Amniotic epithelial cell (primary cell): ENCODE data around the gene KLHL3.

Source experiments
- DNase-seq: peaks from one replicate; pipeline ENCODE4 v3.0.0-alpha.2; 2010; ENCODE audit warnings: low read depth

Gene KLHL3

DNA sequence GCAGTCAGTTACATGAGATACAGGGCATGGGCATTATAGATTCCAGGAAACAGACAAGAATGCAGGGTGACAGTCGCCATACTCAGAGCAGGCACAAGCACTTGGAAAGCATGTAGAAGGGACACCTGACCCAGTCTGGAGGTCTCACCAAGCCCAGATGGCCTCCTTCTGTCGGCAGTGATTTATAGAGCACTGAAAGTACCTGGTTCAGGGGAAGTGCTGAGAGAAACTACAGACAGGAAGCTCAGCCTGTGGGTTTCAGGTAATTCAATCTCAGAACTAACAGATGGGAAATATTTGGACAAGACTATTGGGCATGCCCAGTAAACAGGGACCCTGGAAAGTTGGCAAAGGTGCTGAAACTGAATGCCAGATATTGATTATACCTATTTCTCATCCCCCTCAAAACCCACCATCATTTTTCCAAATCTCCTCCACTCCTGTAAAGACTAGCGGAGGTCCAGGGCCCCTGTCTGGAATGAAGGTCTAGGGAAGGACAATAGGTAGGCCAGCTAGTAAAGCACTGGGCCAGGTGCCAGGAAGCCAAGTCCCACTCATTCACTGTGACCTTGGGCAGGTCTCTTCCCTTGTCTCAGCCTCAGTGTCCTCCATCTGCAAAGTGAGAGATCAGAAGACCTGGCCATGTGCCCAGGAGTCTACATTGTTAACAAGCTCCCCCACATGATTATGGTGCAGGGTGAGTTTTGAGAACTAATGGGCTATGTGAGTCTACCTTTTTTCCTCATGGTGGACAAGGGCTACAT is 26.9 kb downstream of the KLHL3 start:
- DNase-seq: no peak

DNA sequence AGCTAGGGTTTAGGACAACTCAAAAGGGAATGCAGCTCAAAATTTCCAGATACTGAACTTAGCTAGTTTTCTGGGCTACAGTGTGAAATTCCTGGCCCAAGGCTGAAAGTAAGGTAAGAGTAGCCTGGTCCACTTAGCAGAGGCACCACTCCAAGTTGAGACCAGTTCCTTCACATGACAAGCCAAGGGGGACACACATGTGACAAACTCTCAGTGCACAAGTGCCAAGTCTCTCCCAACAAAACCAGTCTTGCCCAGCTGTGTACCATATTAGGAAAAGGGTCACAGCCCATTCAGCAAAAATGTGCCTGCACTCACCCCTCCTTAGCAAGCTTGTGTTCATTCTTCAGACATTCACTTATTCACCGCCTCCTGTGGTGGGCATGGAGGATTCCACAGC is 27.8 kb downstream of the KLHL3 start:
- DNase-seq: no peak

DNA sequence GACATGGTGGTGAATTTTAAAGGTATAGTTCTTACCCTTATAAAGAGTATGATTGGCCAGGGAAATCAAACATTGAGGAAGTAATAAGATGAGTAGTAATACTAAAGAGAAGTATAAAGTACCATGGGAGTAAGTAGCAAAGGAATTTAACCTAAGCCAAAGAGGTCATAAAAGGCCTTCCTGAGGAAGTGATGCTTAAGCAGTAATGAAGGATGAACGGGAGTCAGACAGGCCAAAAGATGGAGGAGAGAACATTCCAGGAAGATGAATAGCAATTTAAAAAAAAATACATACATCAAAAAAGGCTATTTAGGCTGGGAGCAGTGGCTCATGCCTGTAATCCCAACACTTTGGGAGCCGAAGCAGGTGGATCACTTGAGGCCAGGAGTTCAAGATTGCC is 29.0 kb downstream of the KLHL3 start:
- DNase-seq: peak; percentile 14

DNA sequence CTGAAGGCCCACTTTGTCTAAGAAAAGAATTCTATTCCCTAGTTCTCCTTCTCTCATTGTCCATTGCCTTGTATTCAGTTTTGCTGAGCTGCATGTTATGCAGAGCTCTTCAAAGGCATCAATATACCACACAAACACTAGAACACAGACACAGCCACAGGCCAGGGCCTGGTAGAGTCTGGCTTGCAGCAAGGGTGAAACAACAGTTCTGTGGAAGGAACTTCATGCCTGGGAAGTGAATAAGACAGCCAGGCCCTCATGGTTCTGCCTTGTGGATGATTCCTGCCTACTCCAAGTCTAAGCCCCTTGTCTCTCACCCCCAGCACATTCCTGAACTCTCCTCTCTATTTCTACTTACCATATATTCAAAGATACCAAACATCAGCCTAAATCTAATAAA is 30.8 kb downstream of the KLHL3 start:
- peak; percentile 21 for DNase-seq

- no peak for DNase-seq
Measured at GRCh38 chr5:137703565-137703964, 32.3 kb downstream of the KLHL3 start.

- DNase-seq: peak; percentile 76
Measured at GRCh38 chr5:137700282-137700680, 35.6 kb downstream of the KLHL3 start.

GRCh38 chr5:137699336-137700281 is 36.3 kb downstream of the KLHL3 start:
- DNase-seq: peak; percentile 53

DNA sequence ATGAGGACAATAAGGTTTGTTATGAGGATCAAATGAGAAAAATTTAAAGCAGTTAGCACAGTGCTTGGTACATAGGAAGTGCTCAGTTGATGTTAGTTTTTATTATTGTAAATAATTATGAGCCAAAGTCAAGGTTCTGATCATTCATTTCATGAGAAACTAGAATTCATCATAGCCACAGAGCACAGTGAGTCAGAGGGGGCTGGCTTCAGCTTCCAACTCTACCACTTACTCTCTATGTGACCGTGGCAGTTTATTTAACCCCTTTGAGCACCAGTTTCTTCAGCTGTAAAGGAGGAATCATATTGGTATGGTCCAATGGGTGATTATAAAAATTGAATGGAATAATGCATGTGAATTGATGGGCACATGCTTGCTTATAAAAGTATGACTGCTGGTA is 39.4 kb downstream of the KLHL3 start:
- peak; percentile 14 for DNase-seq

DNA sequence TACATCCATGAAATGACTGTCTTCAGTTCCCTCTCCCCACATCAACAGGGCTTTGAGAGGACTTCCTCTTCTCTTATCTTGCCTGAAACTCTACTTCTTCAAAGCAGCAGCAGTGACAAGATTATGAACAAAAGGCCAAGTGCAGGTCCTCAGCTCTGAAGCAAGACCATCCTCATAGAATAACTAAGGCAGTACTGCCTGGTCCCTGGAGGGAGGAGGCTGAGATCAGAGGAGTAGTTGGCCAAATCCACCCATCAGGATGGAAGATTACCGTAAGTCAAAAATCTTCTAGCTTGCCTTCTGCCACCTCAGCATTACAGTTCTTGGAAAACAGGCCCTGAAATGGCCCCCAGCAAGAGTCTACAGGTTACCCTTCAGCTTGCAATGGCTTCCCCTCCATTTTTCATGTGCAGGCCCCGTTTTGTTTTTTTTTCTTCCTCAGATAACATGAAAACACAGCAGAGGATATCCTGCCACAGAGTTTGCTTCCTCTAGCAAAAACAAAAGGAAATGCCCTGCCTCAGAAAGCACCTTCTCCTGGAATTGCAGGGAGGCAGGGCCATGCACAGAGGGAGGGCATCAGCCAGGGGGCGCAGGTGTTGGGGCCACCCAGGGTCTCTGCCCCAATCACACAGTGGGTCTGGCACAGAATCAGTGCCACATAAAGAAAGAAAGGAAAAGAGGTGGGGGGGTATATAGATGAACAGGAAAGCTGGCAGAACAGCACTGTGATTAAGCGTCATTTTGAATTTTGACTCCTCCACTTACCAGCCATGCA is 40.0 kb downstream of the KLHL3 start:
- DNase-seq: no peak

DNA sequence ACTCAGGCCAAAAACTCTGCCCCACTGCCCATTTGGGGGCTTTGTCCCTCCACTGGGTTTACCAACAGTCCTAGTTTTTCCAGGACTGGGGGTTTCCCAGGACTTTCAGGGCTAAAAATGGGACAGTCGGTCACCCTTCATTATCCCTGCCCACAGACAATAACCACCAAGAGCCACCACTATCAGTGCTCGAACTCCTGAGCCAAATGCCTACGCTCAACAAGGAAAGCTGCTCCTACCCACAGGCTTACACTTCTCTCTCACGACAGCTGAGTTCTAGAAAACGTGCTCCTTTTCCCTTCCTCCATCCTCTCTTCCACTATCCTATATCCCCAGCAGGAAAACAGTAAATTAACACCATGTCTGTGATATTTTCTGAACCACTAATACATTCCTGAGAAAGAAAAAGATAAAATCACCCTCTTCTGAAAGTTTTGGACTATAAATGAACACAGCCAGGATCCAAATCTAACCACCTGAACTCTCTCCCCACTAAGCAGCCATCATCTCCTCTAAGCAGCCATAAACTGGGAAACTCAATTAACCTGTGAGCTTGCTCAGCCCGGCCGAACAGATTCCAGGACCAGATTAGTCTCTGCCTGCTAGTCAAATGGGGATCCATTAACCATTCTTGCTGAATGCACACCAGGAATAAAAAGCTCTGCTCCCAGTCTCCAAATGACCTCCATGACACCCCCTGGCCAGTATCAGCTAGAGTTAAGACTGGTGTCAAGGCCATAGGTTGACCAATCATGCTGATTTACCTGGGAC is 41.8 kb downstream of the KLHL3 start:
- DNase-seq: no peak

DNA sequence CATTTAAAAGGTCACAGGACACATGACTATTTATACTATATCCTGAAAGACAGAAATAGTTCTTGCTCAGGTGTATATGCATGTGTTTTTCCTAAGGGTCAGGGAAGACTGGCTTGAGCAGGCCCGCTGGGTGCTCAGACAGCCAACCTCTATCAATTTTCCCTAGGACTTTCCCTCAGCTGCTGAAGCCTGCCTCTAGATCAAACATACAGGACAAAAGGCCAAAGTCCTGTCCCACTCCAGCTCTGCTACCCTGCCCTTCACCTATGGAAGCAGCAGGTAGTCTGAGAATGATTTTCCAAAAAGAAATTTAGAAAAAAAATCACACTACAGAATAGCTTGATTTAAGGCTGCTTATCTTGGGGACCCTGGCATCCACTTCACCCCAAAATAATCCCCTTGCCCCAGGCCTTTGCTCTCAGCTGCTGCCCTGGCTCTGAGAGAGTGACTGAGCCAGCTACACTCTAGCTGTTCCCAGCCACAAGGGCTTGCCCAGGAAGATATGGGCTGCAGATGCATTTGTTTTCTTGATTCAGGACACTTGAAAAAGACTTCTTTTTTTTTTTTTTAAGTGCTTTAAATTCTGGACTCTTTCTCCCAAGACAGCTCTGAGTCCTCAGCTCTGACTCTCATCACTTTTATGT is 42.5 kb downstream of the KLHL3 start:
- DNase-seq: no peak

DNA sequence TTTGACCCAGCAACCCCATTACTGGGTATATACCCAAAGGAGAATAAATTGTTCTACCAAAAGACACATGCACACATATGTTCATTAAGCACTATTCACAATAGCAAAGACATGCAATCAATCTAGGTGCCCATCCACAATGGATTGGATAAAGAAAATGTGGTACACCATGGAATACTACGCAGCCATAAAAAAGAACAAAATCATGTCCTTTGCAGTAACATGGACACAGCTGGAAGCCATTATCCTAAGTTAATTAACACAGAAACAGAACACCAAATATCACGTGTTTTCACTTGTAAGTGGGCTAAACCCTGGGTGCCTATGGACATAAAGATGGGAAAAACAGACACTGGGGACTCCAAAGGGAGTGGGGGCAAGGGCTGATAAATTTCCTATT is 46.6 kb downstream of the KLHL3 start:
- DNase-seq: no peak

DNA sequence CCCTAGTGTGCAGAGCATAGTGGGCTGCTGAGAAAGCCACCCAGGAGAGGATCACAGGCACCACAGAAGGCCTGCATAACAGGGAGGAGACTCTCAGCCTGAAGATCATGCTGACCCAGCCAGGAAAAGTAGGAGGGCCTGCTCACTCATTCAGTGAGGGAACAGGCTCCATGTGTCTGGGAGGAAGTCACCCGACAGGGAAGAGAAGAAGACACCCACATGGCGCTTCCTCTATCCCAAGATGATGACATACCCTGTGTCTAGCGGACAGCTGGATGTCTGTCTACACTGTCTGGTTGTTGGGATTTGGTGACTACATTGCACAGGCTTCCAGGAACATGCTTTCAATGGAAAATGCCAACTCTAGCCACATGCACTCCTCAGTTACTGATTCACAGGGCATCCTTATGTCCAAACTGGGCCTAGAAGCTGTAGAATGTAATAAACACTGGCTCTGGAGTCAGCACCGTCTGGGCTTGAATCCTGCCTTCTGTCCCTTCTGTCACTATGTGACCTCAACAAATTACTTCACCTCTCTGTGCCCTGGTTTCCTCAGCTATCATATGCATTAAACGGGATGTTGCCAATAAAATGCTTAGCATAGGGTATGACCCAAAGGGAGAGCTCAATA is 47.6 kb downstream of the KLHL3 start:
- no peak for DNase-seq

DNA sequence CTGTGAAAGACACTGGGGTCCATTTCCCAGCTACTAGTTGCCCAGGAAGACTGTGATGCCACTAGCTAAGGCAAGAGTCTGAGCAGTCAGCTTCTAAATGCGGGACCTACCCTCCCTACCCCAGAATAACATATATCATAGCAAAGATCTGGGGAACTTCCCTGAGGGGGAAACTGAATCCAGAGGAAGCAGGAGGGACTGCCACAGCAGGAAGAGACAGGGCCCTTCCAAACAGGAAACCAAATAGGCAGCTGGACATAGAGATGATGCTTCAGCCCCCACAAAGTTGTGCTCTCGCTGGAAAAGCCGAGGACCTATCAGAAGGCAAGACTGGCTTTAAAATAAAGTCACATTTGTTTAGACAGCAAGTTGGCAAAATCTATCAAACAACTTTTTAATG is 51.1 kb downstream of the KLHL3 start:
- no peak for DNase-seq

DNA sequence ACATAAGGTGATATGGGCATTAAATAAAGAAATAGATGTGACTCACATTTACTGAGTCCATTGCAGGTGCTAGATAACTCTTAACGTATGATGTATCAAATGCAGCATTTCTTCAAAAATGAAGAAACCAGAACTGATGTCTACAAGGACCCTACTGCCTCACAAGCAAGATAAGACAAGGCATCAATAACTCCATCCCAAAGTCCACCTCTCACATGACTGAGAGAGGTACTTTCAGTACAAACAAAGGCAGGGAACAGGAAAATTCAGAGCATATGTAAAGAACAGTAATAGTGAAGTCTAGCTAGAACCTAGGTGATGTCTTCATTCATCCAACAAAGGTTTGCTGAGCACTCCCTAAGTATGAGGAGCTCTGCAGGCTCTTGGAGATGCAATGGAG is 54.7 kb downstream of the KLHL3 start:
- no peak for DNase-seq

- no peak for DNase-seq
Measured at GRCh38 chr5:137679910-137680309, 56.0 kb downstream of the KLHL3 start.

GRCh38 chr5:137679195-137679594 is 56.7 kb downstream of the KLHL3 start:
- no peak for DNase-seq

- DNase-seq: no peak
Measured at GRCh38 chr5:137672881-137673280, 63.0 kb downstream of the KLHL3 start.

DNA sequence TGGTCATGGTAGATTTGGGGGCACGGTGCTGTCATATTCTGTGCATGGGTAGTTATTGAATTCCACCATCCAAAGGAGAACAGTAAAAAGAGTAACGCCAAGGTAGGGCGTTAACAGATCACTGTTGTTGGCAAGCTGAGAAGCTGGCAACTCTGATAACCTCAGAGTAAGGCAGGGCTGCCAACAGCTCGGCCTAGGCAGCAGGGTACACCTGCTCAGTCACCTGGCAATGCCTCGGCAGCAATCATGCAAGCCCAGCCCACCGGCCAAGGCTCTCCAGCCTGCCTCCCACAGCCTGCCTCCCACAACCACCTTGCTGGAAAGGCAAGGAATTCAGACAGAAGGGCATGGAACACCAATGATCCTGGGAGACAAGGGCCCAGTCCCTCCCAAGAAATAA is 63.9 kb downstream of the KLHL3 start:
- no peak for DNase-seq

GRCh38 chr5:137669811-137670210 is 66.1 kb downstream of the KLHL3 start:
- DNase-seq: no peak

GRCh38 chr5:137668637-137669036 is 67.3 kb downstream of the KLHL3 start:
- DNase-seq: no peak
